Measurements from ENCODE around the gene PITRM1.

The PITRM1 gene

DNA sequence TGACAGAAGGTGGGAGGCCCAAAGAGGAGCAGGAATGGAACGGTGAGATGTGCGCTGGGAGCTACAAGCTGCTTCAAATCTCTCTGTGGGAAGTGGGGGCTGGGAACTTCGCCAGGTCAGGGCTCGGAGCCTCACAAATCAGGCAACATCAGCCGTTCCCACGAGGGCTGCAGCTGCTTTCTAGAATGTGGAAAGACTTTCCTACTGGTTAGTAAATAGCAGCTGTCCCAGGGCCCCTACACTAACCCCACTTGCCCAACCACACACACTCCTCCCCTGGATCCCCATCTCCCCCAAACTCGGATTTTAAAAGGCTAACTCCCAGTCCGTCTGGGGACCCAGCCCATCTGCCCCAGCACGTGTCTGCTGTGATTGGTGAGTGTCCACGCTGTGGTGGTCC lies 40.6 kb upstream of the PITRM1 start:
- TF ChIP-seq, protein P1, sequence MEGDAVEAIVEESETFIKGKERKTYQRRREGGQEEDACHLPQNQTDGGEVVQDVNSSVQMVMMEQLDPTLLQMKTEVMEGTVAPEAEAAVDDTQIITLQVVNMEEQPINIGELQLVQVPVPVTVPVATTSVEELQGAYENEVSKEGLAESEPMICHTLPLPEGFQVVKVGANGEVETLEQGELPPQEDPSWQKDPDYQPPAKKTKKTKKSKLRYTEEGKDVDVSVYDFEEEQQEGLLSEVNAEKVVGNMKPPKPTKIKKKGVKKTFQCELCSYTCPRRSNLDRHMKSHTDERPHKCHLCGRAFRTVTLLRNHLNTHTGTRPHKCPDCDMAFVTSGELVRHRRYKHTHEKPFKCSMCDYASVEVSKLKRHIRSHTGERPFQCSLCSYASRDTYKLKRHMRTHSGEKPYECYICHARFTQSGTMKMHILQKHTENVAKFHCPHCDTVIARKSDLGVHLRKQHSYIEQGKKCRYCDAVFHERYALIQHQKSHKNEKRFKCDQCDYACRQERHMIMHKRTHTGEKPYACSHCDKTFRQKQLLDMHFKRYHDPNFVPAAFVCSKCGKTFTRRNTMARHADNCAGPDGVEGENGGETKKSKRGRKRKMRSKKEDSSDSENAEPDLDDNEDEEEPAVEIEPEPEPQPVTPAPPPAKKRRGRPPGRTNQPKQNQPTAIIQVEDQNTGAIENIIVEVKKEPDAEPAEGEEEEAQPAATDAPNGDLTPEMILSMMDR (IDR thresholded peaks at IDR 0.05; ENCODE audit: insufficient read depth, low read length, poor library complexity, severe bottlenecking): no peak
- no peak for TF ChIP-seq EZH2phosphoT487 (conservative IDR thresholded peaks at IDR 0.05; ENCODE audit: low read length)
- H3K9ac ChIP-seq (ENCODE audit: low read length): no peak overlapping the region
- no peaks in the 10 kb centered on the region for H4K20me1 ChIP-seq (ENCODE audit: low read depth, low read length)
- no peaks in the 10 kb centered on the region for H3K36me3 ChIP-seq (ENCODE audit: low read length)
- H3K27ac ChIP-seq (ENCODE audit: low read depth, low read length): no peak overlapping the region
- H3K9me2 ChIP-seq (replicated peaks; ENCODE audit: insufficient read depth, low read length): no peaks in the 10 kb centered on the region
- no peaks in the 10 kb centered on the region for H3K79me2 ChIP-seq (ENCODE audit: insufficient read depth, low read length)
- no peak overlapping the region for H3K4me2 ChIP-seq (ENCODE audit: low read depth, low read length, poor library complexity, severe bottlenecking)
- no peaks in the 10 kb centered on the region for H3F3A ChIP-seq (ENCODE audit: insufficient read depth)
- no peak overlapping the region for H3K4me3 ChIP-seq (ENCODE audit: insufficient read depth, low read length, poor library complexity, severe bottlenecking)
- no peaks in the 10 kb centered on the region for H3K27me3 ChIP-seq (ENCODE audit: low read length)
- no peak overlapping the region for H2AFZ ChIP-seq (ENCODE audit: low read depth, low read length, severe bottlenecking)
- no peaks in the 10 kb centered on the region for H3K9me3 ChIP-seq (ENCODE audit: insufficient read depth, low read length)

DNA sequence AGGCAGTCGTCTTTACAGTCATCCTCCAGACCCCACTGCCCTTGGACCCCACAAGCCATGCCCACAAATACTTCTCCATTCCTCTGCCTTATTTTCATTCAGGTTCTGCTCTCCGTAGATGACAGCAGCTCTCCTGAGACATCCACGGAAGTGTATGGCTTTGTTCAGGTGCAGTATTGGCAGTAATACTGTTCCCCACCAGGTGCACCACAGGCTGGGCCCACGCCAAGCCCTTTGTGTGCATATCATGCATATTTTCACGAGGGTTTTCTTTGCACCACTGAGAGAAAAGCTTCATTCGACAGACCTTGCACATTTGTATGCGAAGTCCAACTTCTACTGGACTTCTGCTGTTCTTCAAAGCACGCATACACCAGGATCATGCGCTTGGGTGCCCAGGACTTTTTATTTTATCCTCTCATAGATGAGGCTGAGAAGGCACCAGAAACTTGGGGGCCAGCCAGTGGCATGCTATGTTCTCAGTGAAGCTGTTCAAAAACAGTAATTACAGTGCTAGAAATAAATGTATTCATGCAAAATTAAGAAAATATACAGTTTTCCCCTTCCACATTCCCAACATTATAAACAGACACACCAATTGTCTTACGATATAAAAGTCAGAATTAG lies 37.8 kb upstream of the PITRM1 start:
- no peaks in the 10 kb centered on the region for H3K9me3 ChIP-seq (ENCODE audit: insufficient read depth, low read length)
- no peak overlapping the region for H3K27ac ChIP-seq (ENCODE audit: low read depth, low read length)
- H3F3A ChIP-seq (ENCODE audit: insufficient read depth): no peaks in the 10 kb centered on the region
- no peaks in the 10 kb centered on the region for H4K20me1 ChIP-seq (ENCODE audit: low read depth, low read length)
- no peaks in the 10 kb centered on the region for H3K79me2 ChIP-seq (ENCODE audit: insufficient read depth, low read length)
- no peaks in the 10 kb centered on the region for H3K9me2 ChIP-seq (replicated peaks; ENCODE audit: insufficient read depth, low read length)
- no peak overlapping the region for H2AFZ ChIP-seq (ENCODE audit: low read depth, low read length, severe bottlenecking)
- TF ChIP-seq, protein P1 (IDR thresholded peaks at IDR 0.05; ENCODE audit: insufficient read depth, low read length, poor library complexity, severe bottlenecking): no peak
- TF ChIP-seq EZH2phosphoT487 (conservative IDR thresholded peaks at IDR 0.05; ENCODE audit: low read length): no peak
- H3K27me3 ChIP-seq (ENCODE audit: low read length): 0 out of 2 replicates have a peak, but pooled peaks cover 2% of the 10 kb centered on the region
- H3K4me2 ChIP-seq (ENCODE audit: low read depth, low read length, poor library complexity, severe bottlenecking): no peak overlapping the region
- H3K9ac ChIP-seq (ENCODE audit: low read length): no peak overlapping the region
- no peaks in the 10 kb centered on the region for H3K36me3 ChIP-seq (ENCODE audit: low read length)
- no peak overlapping the region for H3K4me3 ChIP-seq (ENCODE audit: insufficient read depth, low read length, poor library complexity, severe bottlenecking)

DNA sequence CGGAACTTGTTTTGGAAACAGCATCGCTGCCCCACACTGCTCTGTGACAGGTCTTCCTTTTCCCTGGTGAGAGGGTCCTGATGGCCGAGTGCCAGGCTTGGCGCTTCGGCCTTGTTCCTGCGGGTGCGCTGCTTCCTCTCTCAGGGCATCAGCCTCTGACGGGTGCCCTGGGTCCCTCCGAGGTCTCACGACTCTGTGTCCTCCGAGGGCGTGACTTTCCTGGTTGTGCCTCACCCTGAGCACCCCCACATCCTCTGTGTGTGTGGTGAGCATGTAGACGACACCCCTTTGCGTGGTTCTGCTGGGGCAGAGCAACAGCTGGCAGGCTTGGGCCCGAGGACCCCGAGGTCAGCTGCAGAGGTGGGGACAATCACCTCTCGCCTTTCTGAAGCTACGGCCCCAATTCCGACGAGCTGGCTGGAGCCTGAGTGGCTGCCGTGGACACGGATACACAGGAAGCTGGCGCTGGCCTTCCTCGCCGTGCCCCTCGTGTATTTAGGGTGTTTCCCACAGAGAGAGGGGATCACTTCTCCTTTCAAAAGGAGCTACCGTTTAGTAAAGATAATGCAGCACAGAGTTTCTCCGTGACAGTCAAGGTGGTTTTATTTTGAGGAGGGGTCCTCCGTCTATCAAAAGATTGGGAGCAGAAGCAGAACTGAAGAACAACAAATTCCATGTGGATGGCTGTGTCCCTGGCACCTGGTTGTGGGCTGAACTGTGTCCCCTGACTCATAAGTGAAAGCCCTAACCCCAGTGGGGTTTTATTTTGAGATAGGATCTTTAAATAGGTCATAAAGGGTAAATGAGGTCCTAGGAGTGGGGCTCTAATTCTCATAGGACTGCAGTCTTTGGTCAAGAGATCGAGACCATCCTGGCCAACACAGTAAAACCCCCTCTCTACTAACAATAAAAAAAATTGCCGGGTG lies 36.2 kb upstream of the PITRM1 start:
- no peaks in the 10 kb centered on the region for H3K9me3 ChIP-seq (ENCODE audit: insufficient read depth, low read length)
- no peaks in the 10 kb centered on the region for H4K20me1 ChIP-seq (ENCODE audit: low read depth, low read length)
- H3K9me2 ChIP-seq (replicated peaks; ENCODE audit: insufficient read depth, low read length): no peaks in the 10 kb centered on the region
- H3K79me2 ChIP-seq (ENCODE audit: insufficient read depth, low read length): no peaks in the 10 kb centered on the region
- TF ChIP-seq, protein P1 (IDR thresholded peaks at IDR 0.05; ENCODE audit: insufficient read depth, low read length, poor library complexity, severe bottlenecking): no peak
- TF ChIP-seq EZH2phosphoT487 (conservative IDR thresholded peaks at IDR 0.05; ENCODE audit: low read length): no peak
- H3K27ac ChIP-seq (ENCODE audit: low read depth, low read length): no peak overlapping the region
- H2AFZ ChIP-seq (ENCODE audit: low read depth, low read length, severe bottlenecking): no peak overlapping the region
- H3K4me2 ChIP-seq (ENCODE audit: low read depth, low read length, poor library complexity, severe bottlenecking): no peak overlapping the region
- H3K36me3 ChIP-seq (ENCODE audit: low read length): no peaks in the 10 kb centered on the region
- H3K9ac ChIP-seq (ENCODE audit: low read length): no peak overlapping the region
- 0 out of 2 replicates have a peak, but pooled peaks cover 2% of the 10 kb centered on the region for H3K27me3 ChIP-seq (ENCODE audit: low read length)
- H3K4me3 ChIP-seq (ENCODE audit: insufficient read depth, low read length, poor library complexity, severe bottlenecking): no peak overlapping the region
- no peaks in the 10 kb centered on the region for H3F3A ChIP-seq (ENCODE audit: insufficient read depth)

Data from SU-DHL-6 (cell line).